ENCODE data around the gene PITPNM3.

Gene PITPNM3

GRCh38 chr17:6446516-6447100 lies 109.7 kb downstream of the PITPNM3 start:
- no peak overlapping the region for H3K4me3 Mint-ChIP-seq
- peaks cover 14% of the 10 kb centered on the region for H3K27me3 Mint-ChIP-seq
- no peak overlapping the region for H3K27ac Mint-ChIP-seq
- peaks cover 25% of the 10 kb centered on the region for H3K4me1 Mint-ChIP-seq
- CTCF ChIA-PET: interaction anchor here (0.6 to 1.3 kb wide), 4 partner anchors 10 to 1464 kb away, joined by 3 to 4 read pairs (median 3); no protein-coding TSS in a partner anchor
- no peak for DNase-seq
- H3K9me3 Mint-ChIP-seq: no peaks in the 10 kb centered on the region
- H3K36me3 Mint-ChIP-seq: peaks cover 25% of the 10 kb centered on the region

DNA sequence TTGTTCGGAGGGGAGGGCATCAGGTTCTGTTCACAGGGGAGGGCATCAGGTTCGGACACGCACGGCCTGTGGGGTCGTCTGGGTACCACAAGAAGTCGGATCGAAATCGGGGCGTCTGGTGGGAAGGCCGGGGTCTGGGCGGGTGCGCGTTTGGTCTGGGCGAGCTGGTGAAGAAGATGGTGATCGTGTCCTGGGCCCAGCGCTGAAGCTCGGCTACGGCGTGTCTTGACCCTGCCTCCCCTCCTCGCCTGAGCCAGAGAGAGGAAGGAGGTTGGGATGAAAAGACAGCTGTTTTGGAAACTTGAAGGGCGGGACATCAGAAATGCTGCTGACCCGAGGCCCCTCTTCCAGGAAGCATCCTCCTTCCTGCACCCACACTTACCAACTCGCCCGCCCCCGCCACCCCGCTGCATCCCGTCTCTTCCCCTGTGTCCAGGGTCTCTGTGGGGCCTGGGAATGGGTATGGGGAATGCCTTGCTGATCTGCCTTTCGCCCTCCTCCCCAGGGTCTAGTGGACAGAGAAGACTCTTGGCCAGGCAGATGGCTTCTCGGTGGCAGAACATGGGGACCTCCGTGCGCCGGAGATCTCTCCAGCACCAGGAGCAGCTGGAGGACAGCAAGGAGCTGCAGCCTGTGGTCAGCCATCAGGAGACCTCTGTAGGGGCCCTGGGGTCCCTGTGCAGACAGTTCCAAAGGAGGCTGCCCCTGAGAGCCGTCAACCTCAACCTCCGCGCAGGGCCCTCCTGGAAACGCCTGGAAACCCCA lies 111.6 kb downstream of the PITPNM3 start:
- peaks cover 25% of the 10 kb centered on the region for H3K4me1 Mint-ChIP-seq
- CTCF ChIA-PET: no interaction called here
- H3K9me3 Mint-ChIP-seq: no peaks in the 10 kb centered on the region
- H3K36me3 Mint-ChIP-seq: peaks cover 21% of the 10 kb centered on the region
- peak overlapping the region; percentile 97 for H3K4me3 Mint-ChIP-seq
- peak overlapping the region; percentile 90 for H3K27ac Mint-ChIP-seq
- peaks cover 26% of the 10 kb centered on the region for H3K27me3 Mint-ChIP-seq
- no peak for DNase-seq

DNA sequence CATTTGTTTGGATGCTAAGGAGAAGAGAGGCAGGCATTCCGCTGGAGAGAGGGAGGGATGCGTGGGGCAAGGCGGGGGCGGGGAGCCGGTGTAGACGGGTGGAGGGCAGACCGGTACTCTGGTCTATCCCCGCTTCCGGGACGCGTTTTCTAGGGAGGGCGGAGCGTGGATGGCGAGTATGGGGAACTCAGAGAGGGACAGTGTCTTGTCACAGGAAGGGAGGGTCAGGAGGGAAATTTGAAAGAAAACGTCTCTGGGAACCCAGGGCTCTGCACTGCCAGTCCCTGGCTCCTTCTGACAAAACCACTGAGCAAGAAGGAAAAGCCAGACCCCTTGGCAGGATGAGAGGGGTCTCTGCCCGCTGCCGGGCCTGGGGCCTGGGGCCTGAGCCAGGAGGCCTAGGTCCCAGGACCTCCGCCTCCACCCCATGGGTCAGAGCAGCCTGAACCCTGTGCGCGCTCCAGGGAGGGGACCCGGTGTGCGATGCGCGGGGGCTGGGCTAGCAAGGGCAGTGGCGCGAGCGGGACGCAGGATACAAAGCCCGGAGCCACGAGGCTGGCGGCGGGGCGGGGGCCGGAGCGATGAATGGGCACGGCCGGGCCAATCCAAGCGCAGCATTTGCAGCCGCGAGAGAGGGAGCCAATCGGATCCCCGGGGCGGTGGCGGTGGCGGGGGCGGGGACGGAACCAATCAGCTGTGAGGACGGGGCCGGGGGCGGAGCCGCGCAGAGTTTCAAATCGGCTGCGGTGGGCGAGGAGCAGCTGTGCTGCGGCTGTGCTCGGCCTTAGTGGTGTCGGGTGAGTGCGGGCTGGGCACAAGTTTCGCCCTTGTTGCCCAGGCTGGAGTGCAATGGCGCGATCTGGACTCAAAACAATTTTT lies 112.4 kb downstream of the PITPNM3 start, which contains the start of gene PIMREG:
PIMREG (plus strand) TSS at position 764 of the 879 bp plus-strand sequence. CDS start 656 bp downstream, outside the sequence.
- Mint-ChIP-seq H3K36me3 (peaks cover 15% of the 10 kb centered on the region), H3K4me1 (peaks cover 25% of the 10 kb centered on the region), H3K4me3 (peak within 1 kb of the TSS; percentile 97), H3K27me3 (peaks cover 34% of the 10 kb centered on the region), H3K27ac (peak within 1 kb of the TSS; percentile 90), H3K9me3 (no peaks in the 10 kb centered on the region)
- CTCF ChIA-PET: no interaction called here
- DNase-seq: peak; percentile 97

- Mint-ChIP-seq H3K4me3 (no peak overlapping the region), H3K27ac (no peak overlapping the region), H3K4me1 (peaks cover 25% of the 10 kb centered on the region), H3K27me3 (peaks cover 42% of the 10 kb centered on the region), H3K36me3 (peaks cover 12% of the 10 kb centered on the region), H3K9me3 (no peaks in the 10 kb centered on the region)
- no peak for DNase-seq
- CTCF ChIA-PET: no interaction called here
Observed at GRCh38 chr17:6442775-6443174, 113.6 kb downstream of the PITPNM3 start.

- H3K4me1 Mint-ChIP-seq: peaks cover 17% of the 10 kb centered on the region
Observed at GRCh38 chr17:6439951-6440350, 116.4 kb downstream of the PITPNM3 start.

DNA sequence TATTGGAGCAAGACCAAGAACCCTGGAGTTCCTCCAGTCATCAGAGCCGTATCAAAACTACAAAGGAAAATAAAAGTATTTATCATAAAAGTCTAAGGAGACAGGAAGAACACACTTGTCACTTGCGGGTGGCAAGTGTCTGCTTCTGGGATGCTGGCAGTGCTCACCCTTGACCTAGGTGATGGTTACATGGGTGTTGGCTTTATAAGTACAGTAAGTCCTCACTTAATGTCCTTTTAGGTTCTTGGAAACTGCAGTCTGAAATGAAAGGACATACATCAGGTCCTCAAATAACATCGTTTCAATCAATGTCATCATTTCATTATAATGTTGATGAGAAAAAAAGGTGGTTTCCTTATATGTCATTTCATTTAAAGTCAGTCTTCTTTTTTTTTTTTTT lies 118.4 kb downstream of the PITPNM3 start:
- Mint-ChIP-seq H3K9me3 (no peaks in the 10 kb centered on the region), H3K4me1 (peaks cover 2% of the 10 kb centered on the region), H3K27ac (no peak overlapping the region), H3K27me3 (peaks cover 78% of the 10 kb centered on the region), H3K4me3 (no peak overlapping the region), H3K36me3 (no peaks in the 10 kb centered on the region)
- CTCF ChIA-PET: interaction anchor here (0.7 kb wide), 1 partner anchor 9 kb away, joined by 3 read pairs; no protein-coding TSS in a partner anchor
- DNase-seq: no peak

More at GRCh38 chr17:6439951-6440350, 116.4 kb downstream of the PITPNM3 start:
- CTCF ChIA-PET: interaction anchor here (0.5 to 1.5 kb wide), 2 partner anchors 16 to 165 kb away, joined by 3 read pairs; no protein-coding TSS in a partner anchor
- Mint-ChIP-seq H3K27ac (no peak overlapping the region), H3K27me3 (peaks cover 70% of the 10 kb centered on the region), H3K36me3 (peaks cover 3% of the 10 kb centered on the region), H3K9me3 (no peaks in the 10 kb centered on the region), H3K4me3 (no peak overlapping the region)
- no peak for DNase-seq

DNA sequence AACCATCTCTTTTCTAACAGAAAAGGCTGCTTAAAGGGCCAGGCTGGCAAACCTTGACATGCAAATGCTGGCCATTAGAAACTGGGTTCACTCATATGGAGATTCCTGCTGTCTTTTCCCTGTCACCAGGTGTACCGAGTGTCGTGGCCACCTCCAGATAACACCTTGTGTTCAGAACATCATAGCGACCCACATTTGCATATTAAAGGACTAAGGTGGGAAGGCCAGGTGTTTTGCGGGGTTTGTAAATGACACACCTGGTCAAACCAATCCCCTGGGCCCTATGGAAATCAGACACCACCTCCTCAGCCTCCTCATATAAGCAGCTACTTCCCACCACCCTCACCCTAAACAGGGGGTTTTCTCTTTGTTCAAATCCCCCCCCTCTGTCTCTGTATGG lies 118.9 kb downstream of the PITPNM3 start:
- H3K9me3 Mint-ChIP-seq: no peaks in the 10 kb centered on the region
- DNase-seq: no peak
- H3K36me3 Mint-ChIP-seq: no peaks in the 10 kb centered on the region
- H3K27me3 Mint-ChIP-seq: peaks cover 83% of the 10 kb centered on the region
- no peak overlapping the region for H3K4me3 Mint-ChIP-seq
- H3K27ac Mint-ChIP-seq: no peak overlapping the region
- peaks cover 2% of the 10 kb centered on the region for H3K4me1 Mint-ChIP-seq
- CTCF ChIA-PET: interaction anchor here (0.7 to 1.7 kb wide), 3 partner anchors 9 to 850 kb away, joined by 3 to 5 read pairs (median 3); no protein-coding TSS in a partner anchor

DNA sequence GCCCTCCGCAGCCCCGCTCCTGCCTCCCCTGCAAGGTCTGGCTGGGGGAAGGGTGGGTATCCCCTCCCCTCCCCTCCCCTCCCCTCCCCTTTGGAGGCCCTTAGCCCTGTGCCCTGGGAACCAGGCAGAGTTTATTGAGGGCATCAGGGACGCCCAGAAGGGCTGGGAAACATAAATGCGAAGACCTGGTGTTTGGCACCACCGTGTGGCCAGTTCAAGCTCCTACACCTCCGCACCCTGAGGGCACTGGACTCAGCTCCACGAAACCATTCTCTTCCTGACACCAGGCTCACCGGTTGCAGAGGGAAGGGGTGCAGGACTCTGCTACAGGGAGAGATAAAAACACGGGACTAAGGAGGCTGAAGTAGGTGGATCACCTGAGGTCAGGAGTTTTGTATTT lies 120.4 kb downstream of the PITPNM3 start:
- H3K4me3 Mint-ChIP-seq: no peak overlapping the region
- no peaks in the 10 kb centered on the region for H3K36me3 Mint-ChIP-seq
- H3K4me1 Mint-ChIP-seq: peaks cover 2% of the 10 kb centered on the region
- H3K27me3 Mint-ChIP-seq: peaks cover 89% of the 10 kb centered on the region
- no peak overlapping the region for H3K27ac Mint-ChIP-seq
- CTCF ChIA-PET: interaction anchor here (0.8 to 1.7 kb wide), 12 partner anchors 10 to 849 kb away, joined by 3 to 8 read pairs (median 4); no protein-coding TSS in a partner anchor
- peak; percentile 78 for DNase-seq
- peaks cover 7% of the 10 kb centered on the region for H3K9me3 Mint-ChIP-seq

DNA sequence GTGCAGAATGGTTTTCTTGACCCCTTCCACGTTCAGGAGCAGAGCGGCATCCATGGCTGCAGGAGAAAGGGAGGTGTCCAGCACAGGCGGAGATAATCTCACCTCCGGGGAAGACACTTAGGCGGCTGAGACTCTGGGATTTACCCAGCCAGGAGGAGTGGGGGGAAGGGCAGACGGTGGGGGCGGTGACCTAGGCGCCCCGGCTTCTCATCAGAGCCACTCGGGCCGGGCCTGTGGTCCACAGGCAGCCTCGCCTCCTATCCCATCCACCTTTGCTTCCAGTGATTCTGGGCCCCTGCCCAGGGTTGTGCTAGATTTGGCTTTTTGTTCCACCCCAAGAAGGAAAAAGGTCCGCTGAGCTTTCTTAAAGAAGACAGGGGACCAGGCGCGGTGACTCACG lies 121.3 kb downstream of the PITPNM3 start, which contains the start of gene AIPL1:
AIPL1 (minus strand) TSS at position 71 of the 400 bp plus-strand sequence; CDS start at position 54, 17 bp downstream.
- H3K27ac Mint-ChIP-seq: no peak within 1 kb of the TSS
- peaks cover 95% of the 10 kb centered on the region for H3K27me3 Mint-ChIP-seq
- CTCF ChIA-PET: interaction anchor here (0.6 to 1.4 kb wide), 5 partner anchors 8 to 849 kb away, joined by 3 read pairs; no protein-coding TSS in a partner anchor
- H3K4me3 Mint-ChIP-seq: no peak within 1 kb of the TSS
- peaks cover 4% of the 10 kb centered on the region for H3K36me3 Mint-ChIP-seq
- no peak for DNase-seq
- peaks cover 2% of the 10 kb centered on the region for H3K4me1 Mint-ChIP-seq
- H3K9me3 Mint-ChIP-seq: peaks cover 12% of the 10 kb centered on the region

- no peak for DNase-seq
- Mint-ChIP-seq H3K4me3 (no peak overlapping the region), H3K4me1 (peaks cover 19% of the 10 kb centered on the region), H3K27me3 (peaks cover 94% of the 10 kb centered on the region), H3K36me3 (peaks cover 5% of the 10 kb centered on the region), H3K9me3 (peaks cover 16% of the 10 kb centered on the region), H3K27ac (no peak overlapping the region)
- CTCF ChIA-PET: interaction anchor here (0.9 kb wide), 1 partner anchor 18 kb away, joined by 3 read pairs; no protein-coding TSS in a partner anchor
Observed at GRCh38 chr17:6430769-6431168, 125.6 kb downstream of the PITPNM3 start.

- Mint-ChIP-seq H3K27me3 (peaks cover 94% of the 10 kb centered on the region), H3K4me1 (peaks cover 19% of the 10 kb centered on the region)
- CTCF ChIA-PET: interaction anchor here (1.2 kb wide), 1 partner anchor 8 kb away, joined by 3 read pairs; no protein-coding TSS in a partner anchor
Observed at GRCh38 chr17:6429266-6429665, 127.1 kb downstream of the PITPNM3 start.

DNA sequence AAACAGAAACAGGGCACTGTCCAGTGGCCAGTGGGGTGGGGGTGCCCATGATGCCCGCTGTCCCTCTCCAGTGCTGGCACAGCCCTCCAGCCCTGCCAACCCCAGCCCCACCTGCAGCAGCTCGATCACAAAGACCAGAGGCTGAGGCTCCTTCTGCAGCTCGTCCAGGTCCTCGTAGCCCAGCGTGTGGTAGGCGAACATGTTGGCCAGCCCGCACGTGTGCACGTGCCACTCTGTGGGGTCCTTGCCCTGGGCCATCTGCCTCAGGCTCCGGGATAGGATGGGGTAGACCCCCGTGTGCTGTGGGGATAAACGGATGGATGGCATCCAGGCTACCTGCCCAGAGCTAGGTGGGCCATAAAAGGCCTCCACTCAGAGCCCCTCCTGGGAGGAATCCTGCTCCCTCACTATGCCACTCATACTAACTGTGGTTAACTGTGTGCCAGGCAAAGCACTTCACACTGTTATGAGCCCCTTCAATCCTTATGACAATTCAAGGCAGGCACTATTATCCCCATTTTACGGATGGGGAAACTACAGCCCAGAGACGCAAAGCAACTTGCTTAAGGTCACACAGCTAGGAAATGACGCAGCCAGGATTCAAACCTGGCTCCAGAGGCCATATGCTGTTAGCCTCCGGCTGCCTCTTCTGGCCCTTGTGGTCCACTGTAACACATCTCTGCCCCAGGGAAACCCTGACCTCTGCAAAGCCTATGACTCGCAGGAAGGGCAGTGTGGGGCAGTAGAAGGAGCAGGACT lies 128.0 kb downstream of the PITPNM3 start:
- DNase-seq: no peak
- Mint-ChIP-seq H3K9me3 (peaks cover 16% of the 10 kb centered on the region), H3K36me3 (peaks cover 5% of the 10 kb centered on the region), H3K4me3 (no peak overlapping the region), H3K27ac (peak overlapping the region; percentile 59), H3K27me3 (peaks cover 94% of the 10 kb centered on the region), H3K4me1 (peaks cover 19% of the 10 kb centered on the region)
- CTCF ChIA-PET: interaction anchor here (1.2 kb wide), 1 partner anchor 9 kb away, joined by 3 read pairs; no protein-coding TSS in a partner anchor

More at GRCh38 chr17:6429266-6429665, 127.1 kb downstream of the PITPNM3 start:
- no peak overlapping the region for H3K4me3 Mint-ChIP-seq
- H3K36me3 Mint-ChIP-seq: peaks cover 5% of the 10 kb centered on the region
- no peak for DNase-seq
- H3K27ac Mint-ChIP-seq: no peak overlapping the region
- H3K9me3 Mint-ChIP-seq: peaks cover 16% of the 10 kb centered on the region

DNA sequence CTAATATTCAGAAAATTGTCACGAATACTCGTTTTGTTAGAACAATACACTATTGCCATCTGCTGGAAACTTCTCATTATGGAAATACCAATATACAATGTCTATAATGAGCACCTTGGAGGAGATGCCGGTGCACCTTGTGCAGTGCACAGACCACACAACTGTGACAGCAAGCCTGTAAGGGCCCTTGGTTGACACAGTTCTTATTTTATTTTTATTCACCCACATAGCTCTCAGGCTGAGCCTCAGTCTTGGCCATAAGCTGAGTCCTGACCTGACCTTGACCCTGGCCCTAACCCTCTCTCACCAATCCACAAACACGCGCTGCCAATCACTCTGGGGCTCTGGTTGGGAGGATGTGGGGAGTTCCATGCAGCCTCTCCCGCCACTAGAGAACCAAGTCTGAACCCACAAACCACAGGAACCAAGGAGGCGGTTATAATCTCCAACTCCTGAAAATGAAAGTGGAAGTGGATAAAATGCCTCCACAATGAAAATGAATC lies 129.0 kb downstream of the PITPNM3 start:
- Mint-ChIP-seq H3K27me3 (peaks cover 94% of the 10 kb centered on the region), H3K27ac (peak overlapping the region; percentile 84), H3K4me3 (peak overlapping the region; percentile 59), H3K4me1 (peaks cover 19% of the 10 kb centered on the region), H3K9me3 (peaks cover 16% of the 10 kb centered on the region), H3K36me3 (peaks cover 5% of the 10 kb centered on the region)
- CTCF ChIA-PET: interaction anchor here (0.6 to 1.0 kb wide), 2 partner anchors 8 to 721 kb away, joined by 3 read pairs; partner anchors contain the start of gene AIPL1
- DNase-seq: peak; percentile 85

All from activated naive CD4-positive, alpha-beta T cell treated with anti-CD3 and anti-CD28 coated beads, Interleukin-2, amount 10 ng/mL, durations not matched to agents 7 days and 5 days (primary cell).